Dedifferentiated amniotic fluid mesenchymal stem cell (primary cell): ENCODE data around the gene RPS28.
"Not testable (repeated sequence)": the region's sequence is repeated elsewhere in the genome, so short reads cannot be mapped to it uniquely, and the experiment has no call there.

Experiments
- DNase-seq: peaks from one replicate; pipeline ENCODE4 v3.0.0-alpha.2; 2016; ENCODE audit errors: extremely low spot score

The RPS28 gene

GRCh38 chr19:8321067-8321985 is at the start of gene RPS28, which contains the start of gene NDUFA7:
Gene RPS28, plus strand, starts transcription at chr19:8321496. Its CDS starts 35 bp downstream, at chr19:8321531.
Gene NDUFA7, minus strand, starts transcription at chr19:8321375. Its CDS starts 17 bp downstream, at chr19:8321358.
- DNase-seq: peak; percentile 96

GRCh38 chr19:8276508-8276907 is 44.8 kb upstream of the RPS28 start:
- DNase-seq: not testable (repeated sequence)

GRCh38 chr19:8291337-8291736 is 30.0 kb upstream of the RPS28 start:
- DNase-seq: not testable (repeated sequence)

- DNase-seq: no peak
These were observed 19.0 kb upstream of the RPS28 start for GRCh38 chr19:8302357-8302691.

GRCh38 chr19:8302734-8303133 is 18.6 kb upstream of the RPS28 start:
- peak; percentile 5 for DNase-seq

- DNase-seq: peak; percentile 9
These were observed 16.3 kb upstream of the RPS28 start for GRCh38 chr19:8304841-8305621.

GRCh38 chr19:8305798-8306197 is 15.5 kb upstream of the RPS28 start:
- DNase-seq: peak; percentile 9

GRCh38 chr19:8306235-8307054 is 14.9 kb upstream of the RPS28 start:
- DNase-seq: peak; percentile 5

GRCh38 chr19:8307400-8307964 is 13.8 kb upstream of the RPS28 start:
- peak; percentile 14 for DNase-seq

GRCh38 chr19:8307965-8308866 is 13.1 kb upstream of the RPS28 start, which contains the start of gene CD320:
Gene CD320, minus strand, starts transcription at chr19:8308358. Its CDS starts 68 bp downstream, at chr19:8308290.
- peak; percentile 83 for DNase-seq

- DNase-seq: no peak
These were observed 12.4 kb upstream of the RPS28 start for GRCh38 chr19:8308891-8309291.

- DNase-seq: no peak
These were observed 10.8 kb upstream of the RPS28 start for GRCh38 chr19:8310342-8311055.

- DNase-seq: peak; percentile 11
These were observed 9.6 kb upstream of the RPS28 start for GRCh38 chr19:8311461-8312260.

GRCh38 chr19:8314981-8315640 is 6.2 kb upstream of the RPS28 start:
- DNase-seq: not testable (repeated sequence)

- DNase-seq: no peak
These were observed 4.8 kb upstream of the RPS28 start for GRCh38 chr19:8316351-8317125.

GRCh38 chr19:8318835-8319234 is 2.5 kb upstream of the RPS28 start:
- DNase-seq: not testable (repeated sequence)

GRCh38 chr19:8319807-8320520 is 1.3 kb upstream of the RPS28 start:
- no peak for DNase-seq
